Amniotic stem cell (primary cell): Measurements from ENCODE around the gene PTPRG.

ENCODE experiments used
- DNase-seq: peaks from one replicate; lab custom pipeline; 2025; lab: John Stamatoyannopoulos, UW

PTPRG gene

GRCh38 chr3:61650719-61651410, 89.5 kb downstream of the PTPRG start:
- DNase-seq: no peak

GRCh38 chr3:61657689-61658088, 96.3 kb downstream of the PTPRG start:
- DNase-seq: no peak

GRCh38 chr3:61662861-61663260, 101.5 kb downstream of the PTPRG start:
- DNase-seq: no peak

GRCh38 chr3:61663356-61664104, 102.2 kb downstream of the PTPRG start:
- no peak for DNase-seq

- DNase-seq: peak; percentile 57
Observed at GRCh38 chr3:61664105-61664482, 102.7 kb downstream of the PTPRG start.

GRCh38 chr3:61665121-61665520, 103.8 kb downstream of the PTPRG start:
- DNase-seq: no peak

GRCh38 chr3:61665987-61666386, 104.6 kb downstream of the PTPRG start:
- DNase-seq: no peak

- no peak for DNase-seq
Observed at GRCh38 chr3:61666615-61667330, 105.4 kb downstream of the PTPRG start.

GRCh38 chr3:61667383-61667782, 106.0 kb downstream of the PTPRG start:
- DNase-seq: no peak

- no peak for DNase-seq
Observed at GRCh38 chr3:61667814-61668213, 106.4 kb downstream of the PTPRG start.

GRCh38 chr3:61668317-61668864, 107.0 kb downstream of the PTPRG start:
- no peak for DNase-seq

- DNase-seq: no peak
Observed at GRCh38 chr3:61669203-61669602, 107.8 kb downstream of the PTPRG start.

- no peak for DNase-seq
Observed at GRCh38 chr3:61669668-61670299, 108.4 kb downstream of the PTPRG start.

GRCh38 chr3:61673651-61674050, 112.3 kb downstream of the PTPRG start:
- DNase-seq: no peak

GRCh38 chr3:61674596-61674995, 113.2 kb downstream of the PTPRG start:
- DNase-seq: no peak

- DNase-seq: no peak
Observed at GRCh38 chr3:61679026-61679425, 117.7 kb downstream of the PTPRG start.

- DNase-seq: no peak
Observed at GRCh38 chr3:61680617-61681016, 119.2 kb downstream of the PTPRG start.

- DNase-seq: no peak
Observed at GRCh38 chr3:61681636-61682035, 120.3 kb downstream of the PTPRG start.

GRCh38 chr3:61682671-61683548, 121.5 kb downstream of the PTPRG start:
- DNase-seq: peak; percentile 18

GRCh38 chr3:61683549-61684236, 122.3 kb downstream of the PTPRG start:
- no peak for DNase-seq

GRCh38 chr3:61684386-61684785, 123.0 kb downstream of the PTPRG start:
- no peak for DNase-seq
